Neural progenitor cell (in vitro differentiated cells): Measurements from ENCODE around the gene PLA2G5.

Experiments used
- EZH2phosphoT487 ChIP-seq: fragments of 200-600 bp; sonication (generic); IDR thresholded peaks from 2 replicates; pipeline ENCODE4 v1.6.1; 2017; ENCODE audit warnings: antibody characterized with exemption
- TF ChIP-seq, protein P1 (sequence below): fragments of 200-600 bp; sonication (generic); IDR thresholded peaks from 2 replicates; pipeline ENCODE4 v1.5.1; 2017; ENCODE audit warnings: antibody characterized with exemption, mild to moderate bottlenecking

DNA sequence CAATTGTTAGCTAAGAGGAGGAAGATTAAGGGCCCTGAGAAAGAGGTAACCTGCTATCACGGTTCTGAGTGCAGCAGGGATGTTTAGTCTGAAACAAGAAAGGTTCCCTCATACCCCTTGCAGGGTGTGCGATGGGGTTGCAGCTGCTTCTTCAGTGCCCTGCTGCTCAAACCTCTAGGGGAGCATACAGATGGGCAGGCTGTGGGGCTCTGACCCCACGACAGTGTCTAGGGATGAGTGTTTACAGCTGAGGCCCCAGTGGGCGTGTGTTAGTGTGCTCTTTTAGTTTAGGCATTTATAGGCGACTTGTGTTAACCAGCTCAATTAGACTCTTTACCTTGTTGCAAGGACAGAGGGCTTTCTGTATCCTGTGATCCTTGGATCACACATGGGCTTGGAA, 41.3 kb upstream of the PLA2G5 start:
- TF ChIP-seq, protein P1, sequence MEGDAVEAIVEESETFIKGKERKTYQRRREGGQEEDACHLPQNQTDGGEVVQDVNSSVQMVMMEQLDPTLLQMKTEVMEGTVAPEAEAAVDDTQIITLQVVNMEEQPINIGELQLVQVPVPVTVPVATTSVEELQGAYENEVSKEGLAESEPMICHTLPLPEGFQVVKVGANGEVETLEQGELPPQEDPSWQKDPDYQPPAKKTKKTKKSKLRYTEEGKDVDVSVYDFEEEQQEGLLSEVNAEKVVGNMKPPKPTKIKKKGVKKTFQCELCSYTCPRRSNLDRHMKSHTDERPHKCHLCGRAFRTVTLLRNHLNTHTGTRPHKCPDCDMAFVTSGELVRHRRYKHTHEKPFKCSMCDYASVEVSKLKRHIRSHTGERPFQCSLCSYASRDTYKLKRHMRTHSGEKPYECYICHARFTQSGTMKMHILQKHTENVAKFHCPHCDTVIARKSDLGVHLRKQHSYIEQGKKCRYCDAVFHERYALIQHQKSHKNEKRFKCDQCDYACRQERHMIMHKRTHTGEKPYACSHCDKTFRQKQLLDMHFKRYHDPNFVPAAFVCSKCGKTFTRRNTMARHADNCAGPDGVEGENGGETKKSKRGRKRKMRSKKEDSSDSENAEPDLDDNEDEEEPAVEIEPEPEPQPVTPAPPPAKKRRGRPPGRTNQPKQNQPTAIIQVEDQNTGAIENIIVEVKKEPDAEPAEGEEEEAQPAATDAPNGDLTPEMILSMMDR, result no peak
- no peak for TF ChIP-seq EZH2phosphoT487
